ENCODE results near the gene POLL. TPM values are rescaled to one million over a fixed set of nuclear protein-coding genes. Genes with fewer than 3 reads are reported as not detected.

POLL gene
- total and polyA plus RNA-seq, 3 donors from 2014 or later = 50.3 to 93.1 (median 53.5) TPM

DNA sequence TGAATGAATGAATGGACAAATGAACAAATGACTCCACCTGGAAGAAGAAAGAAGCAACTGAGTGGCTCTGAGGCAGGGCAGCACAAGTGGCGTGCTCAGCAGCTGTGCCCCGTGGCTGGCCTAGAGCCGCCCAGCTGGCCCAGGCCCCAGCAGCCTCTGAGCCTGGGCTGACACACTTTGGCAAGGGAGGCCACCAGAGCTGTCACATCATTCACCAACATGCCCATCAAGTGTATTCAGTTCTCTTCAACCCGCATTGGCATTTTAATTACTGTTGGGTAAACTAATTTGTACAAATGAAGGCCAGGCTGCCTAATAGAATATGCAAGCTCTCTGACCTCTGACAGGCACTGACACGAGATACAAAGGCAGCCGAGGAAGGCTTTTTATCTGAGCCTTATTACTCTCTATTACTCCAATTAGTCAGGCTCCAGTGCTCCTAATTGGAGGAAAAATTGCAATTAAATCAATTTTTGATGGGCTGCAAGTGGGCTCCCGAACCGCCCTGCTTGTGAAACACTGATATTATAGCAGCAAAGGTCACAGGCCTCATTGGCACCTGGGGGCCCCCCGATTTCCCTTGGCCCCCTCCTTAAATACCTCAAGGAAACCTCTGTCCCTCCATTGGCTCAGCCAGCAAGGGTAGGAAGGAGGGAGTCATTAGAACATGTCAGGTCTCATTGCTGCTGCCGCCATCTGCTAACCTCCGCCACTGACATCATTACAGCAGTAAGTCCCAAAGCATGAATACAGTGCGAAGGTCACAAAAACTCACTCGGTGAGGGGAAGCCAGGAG is 42.0 kb upstream of the POLL start:
- no peak for DNase-seq
- Histone ChIP-seq H3K9me3 (no peaks in the 10 kb centered on the region), H3K27me3 (no peaks in the 10 kb centered on the region), H3K4me3 (no peak overlapping the region), H3K36me3 (ENCODE audit: low read depth, missing control alignments) (no peaks in the 10 kb centered on the region), H3K27ac (no peak overlapping the region), H3K4me1 (peaks cover 8% of the 10 kb centered on the region)
- intact Hi-C loops (cut with DNase I; ENCODE audit: low total_unique reads) = no loop called here
- 85 to 87% methylated on average over 13 of the region's 13 CpGs for WGBS, 2 donors
- TF ChIP-seq, protein P1, sequence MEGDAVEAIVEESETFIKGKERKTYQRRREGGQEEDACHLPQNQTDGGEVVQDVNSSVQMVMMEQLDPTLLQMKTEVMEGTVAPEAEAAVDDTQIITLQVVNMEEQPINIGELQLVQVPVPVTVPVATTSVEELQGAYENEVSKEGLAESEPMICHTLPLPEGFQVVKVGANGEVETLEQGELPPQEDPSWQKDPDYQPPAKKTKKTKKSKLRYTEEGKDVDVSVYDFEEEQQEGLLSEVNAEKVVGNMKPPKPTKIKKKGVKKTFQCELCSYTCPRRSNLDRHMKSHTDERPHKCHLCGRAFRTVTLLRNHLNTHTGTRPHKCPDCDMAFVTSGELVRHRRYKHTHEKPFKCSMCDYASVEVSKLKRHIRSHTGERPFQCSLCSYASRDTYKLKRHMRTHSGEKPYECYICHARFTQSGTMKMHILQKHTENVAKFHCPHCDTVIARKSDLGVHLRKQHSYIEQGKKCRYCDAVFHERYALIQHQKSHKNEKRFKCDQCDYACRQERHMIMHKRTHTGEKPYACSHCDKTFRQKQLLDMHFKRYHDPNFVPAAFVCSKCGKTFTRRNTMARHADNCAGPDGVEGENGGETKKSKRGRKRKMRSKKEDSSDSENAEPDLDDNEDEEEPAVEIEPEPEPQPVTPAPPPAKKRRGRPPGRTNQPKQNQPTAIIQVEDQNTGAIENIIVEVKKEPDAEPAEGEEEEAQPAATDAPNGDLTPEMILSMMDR (IDR thresholded peaks at IDR 0.05) = no peak
- TF ChIP-seq POLR2A (IDR thresholded peaks at IDR 0.05) = no peak

DNA sequence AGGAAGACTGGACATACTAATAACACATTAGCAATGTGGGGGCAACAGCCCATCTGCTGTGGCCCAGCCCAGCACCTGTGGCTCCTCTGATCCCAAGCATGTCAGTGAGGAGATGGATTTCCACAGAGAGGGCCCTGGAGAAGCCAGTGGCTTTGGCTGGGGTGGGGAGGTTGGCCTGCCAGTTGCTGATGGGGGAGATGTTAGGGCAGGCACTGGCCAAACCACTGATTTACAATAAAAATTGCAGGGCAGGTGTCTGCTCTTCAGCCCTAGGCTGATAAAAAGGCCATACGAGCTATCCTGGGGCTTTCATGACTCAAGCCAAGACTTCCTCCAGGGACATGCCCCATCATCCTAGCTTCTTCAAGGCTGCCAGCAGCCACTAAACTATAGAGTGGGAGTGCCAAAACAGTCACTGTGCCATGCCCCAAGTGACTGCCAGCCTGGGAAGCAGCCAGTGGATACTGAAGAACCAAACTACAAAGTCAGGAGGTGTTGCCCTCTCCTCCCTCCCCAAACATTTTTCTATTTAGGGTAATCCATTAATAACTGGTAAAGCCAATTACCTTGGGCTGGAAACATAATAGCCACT is 37.9 kb upstream of the POLL start:
- no peak overlapping the region for H3K4me3 ChIP-seq
- no peaks in the 10 kb centered on the region for H3K4me1 ChIP-seq
- intact Hi-C loops (cut with DNase I; ENCODE audit: low total_unique reads) = no loop called here
- no peaks in the 10 kb centered on the region for H3K36me3 ChIP-seq (ENCODE audit: low read depth, missing control alignments)
- no peaks in the 10 kb centered on the region for H3K27me3 ChIP-seq
- TF ChIP-seq, protein P1 (IDR thresholded peaks at IDR 0.05) = no peak
- no peak for TF ChIP-seq POLR2A (IDR thresholded peaks at IDR 0.05)
- no peak for DNase-seq
- H3K27ac ChIP-seq = no peak overlapping the region
- no peaks in the 10 kb centered on the region for H3K9me3 ChIP-seq
- WGBS, 2 donors = 41 to 75% methylated on average over 1 of the region's 1 CpG

DNA sequence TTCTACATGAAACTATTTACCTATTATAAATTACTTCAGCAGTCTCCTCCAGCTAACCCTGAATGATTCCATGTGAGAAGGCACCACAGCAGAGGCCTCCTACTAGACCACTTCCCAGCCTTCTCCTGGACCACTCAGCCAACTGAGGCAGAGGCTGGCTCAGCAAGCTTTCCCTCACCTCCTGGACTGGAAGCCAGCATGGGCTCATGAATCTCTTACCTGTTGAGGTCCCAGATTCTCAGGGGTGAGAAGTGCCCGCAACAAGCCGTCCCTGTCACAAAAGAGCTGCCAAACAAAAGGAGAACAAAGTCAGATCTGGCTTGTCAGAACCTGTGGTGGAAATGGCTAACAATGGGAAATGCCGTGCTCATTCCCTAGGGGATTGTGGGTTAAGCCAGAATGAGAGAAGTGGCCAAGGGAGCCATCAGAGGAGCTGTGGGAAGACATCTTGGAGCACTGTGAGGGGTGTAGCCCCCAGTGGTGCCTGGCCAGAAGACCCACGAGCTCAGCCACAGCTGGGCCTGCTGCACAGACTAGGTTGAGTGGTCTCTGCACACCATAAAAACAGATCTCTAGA is 36.6 kb upstream of the POLL start:
- no peaks in the 10 kb centered on the region for H3K27me3 ChIP-seq
- H3K27ac ChIP-seq = no peak overlapping the region
- intact Hi-C loops (cut with DNase I; ENCODE audit: low total_unique reads) = no loop called here
- WGBS, 2 donors = 88 to 90% methylated on average over 4 of the region's 4 CpGs
- no peaks in the 10 kb centered on the region for H3K9me3 ChIP-seq
- H3K4me1 ChIP-seq = no peaks in the 10 kb centered on the region
- no peak overlapping the region for H3K4me3 ChIP-seq
- TF ChIP-seq, protein P1 (IDR thresholded peaks at IDR 0.05) = no peak
- no peak for TF ChIP-seq POLR2A (IDR thresholded peaks at IDR 0.05)
- no peak for DNase-seq
- no peaks in the 10 kb centered on the region for H3K36me3 ChIP-seq (ENCODE audit: low read depth, missing control alignments)

DNA sequence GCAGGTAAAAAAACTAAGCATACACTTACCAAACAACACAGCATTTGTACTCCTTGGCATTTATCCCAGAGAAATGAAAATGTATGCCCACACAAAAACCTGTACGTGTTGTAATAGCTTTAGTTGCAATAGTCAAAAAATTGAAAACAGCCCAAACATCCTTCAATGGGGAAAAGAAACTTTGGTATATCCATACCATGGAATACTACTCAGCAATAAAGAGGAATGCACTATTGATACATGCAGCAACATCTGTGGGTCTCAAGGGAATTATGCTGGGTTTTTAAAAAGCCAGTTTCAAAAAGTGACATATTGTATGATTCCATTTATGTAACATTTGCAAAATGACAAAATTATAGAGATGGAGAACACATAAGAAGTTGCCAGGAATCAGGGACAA is 35.5 kb upstream of the POLL start:
- DNase-seq = no peak
- 56 to 77% methylated on average over 1 of the region's 1 CpG for WGBS, 2 donors
- H3K27me3 ChIP-seq = no peaks in the 10 kb centered on the region
- no peaks in the 10 kb centered on the region for H3K4me1 ChIP-seq
- no peak overlapping the region for H3K4me3 ChIP-seq
- intact Hi-C loops (cut with DNase I; ENCODE audit: low total_unique reads) = no loop called here
- H3K27ac ChIP-seq = no peak overlapping the region
- H3K9me3 ChIP-seq = no peaks in the 10 kb centered on the region
- no peaks in the 10 kb centered on the region for H3K36me3 ChIP-seq (ENCODE audit: low read depth, missing control alignments)
- no peak for TF ChIP-seq POLR2A (IDR thresholded peaks at IDR 0.05)
- TF ChIP-seq, protein P1 (IDR thresholded peaks at IDR 0.05) = no peak

Data from testis (tissue), 3 donors.